HG03521 (cell line): ENCODE data around the gene PQBP1.
"Not testable (repeated sequence)": the region's sequence is repeated elsewhere in the genome, so short reads cannot be mapped to it uniquely, and the experiment has no call there.

Source experiments
- ATAC-seq: cut with Tn5 transposase; IDR thresholded peaks from one replicate; pipeline ENCODE4 v1.9.1; 2021; ENCODE audit warnings: mild to moderate bottlenecking, moderate library complexity; ENCODE audit not compliant: unreplicated experiment

The PQBP1 gene, protein sequence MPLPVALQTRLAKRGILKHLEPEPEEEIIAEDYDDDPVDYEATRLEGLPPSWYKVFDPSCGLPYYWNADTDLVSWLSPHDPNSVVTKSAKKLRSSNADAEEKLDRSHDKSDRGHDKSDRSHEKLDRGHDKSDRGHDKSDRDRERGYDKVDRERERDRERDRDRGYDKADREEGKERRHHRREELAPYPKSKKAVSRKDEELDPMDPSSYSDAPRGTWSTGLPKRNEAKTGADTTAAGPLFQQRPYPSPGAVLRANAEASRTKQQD

DNA sequence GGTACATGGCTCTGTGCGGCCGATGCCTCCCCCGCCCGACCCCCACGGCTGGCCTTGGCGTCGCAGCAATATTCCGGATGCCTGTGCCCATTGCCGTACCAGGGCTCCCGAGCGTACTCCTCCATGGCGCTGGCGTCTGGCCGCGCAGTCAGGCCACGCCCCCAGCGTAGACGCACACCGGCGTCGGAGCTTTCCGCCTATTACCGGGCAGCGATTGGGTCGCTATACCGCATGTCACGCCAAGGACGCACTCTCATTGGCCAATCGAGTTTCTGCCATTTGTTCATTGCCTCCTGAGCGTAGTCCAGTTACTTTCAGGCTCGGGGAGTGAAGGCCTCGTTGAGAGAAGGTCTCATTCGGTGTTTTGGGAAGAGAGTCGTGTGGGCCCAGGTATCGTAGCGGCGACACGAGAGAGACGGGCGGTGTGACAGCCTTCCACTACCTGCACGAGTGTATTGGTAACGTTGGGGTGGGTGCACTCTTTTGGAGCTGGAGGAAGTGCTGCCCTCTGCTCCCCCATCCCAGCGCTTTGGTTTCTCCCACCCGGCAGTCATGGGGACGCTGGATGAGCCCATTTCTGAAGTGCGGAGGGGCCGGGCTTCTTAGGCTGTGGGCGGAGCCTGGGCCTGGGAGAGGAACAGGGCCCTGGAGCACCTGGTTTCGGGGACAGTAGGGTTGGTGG is at the start of gene PQBP1, which contains the start of gene TIMM17B:
Gene PQBP1 (plus strand): TSS at position 306 of the 682 bp plus-strand sequence. CDS start 580 bp downstream, outside the sequence.
Gene TIMM17B (minus strand): TSS at position 144 of the 682 bp plus-strand sequence. CDS start 19 bp downstream, at position 125.
- peak; percentile 93 for ATAC-seq

DNA sequence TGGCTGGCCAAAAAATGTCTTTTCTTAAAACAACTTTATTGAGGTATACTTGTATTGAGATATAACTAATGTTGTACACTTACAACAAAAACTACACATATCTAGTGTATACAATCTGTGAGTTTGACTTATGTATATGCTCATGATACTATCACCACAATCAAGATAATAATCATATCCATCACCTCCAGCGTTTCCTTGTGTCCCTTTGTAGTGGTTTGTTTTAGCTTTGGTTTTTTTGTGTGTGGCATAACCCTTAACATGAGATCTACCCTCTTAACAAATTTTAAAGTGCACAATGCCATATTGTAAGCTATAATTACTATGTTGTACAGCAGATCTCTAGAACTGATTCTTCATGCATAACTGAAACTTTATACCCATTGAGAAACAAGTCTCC is 48.9 kb upstream of the PQBP1 start:
- no peak for ATAC-seq

DNA sequence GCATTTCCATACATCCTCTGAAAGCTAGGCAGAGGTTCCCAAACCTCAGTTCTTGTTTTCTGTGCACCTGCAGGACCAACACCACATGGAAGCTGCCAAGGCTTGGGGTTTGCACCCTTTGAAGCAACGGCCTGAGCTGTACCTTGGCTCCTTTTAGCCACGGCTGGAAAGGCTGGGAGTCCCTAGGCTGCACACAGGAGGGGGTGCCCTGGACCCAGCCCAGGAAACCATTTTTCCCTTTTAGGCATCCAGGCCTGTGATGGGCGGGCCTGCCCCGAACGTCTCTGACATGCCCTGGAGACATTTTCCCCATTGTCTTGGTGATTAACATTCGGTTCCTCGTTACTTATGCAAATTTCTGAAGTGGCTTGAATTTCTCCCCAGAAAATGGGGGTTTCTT is 44.9 kb upstream of the PQBP1 start:
- no peak for ATAC-seq

DNA sequence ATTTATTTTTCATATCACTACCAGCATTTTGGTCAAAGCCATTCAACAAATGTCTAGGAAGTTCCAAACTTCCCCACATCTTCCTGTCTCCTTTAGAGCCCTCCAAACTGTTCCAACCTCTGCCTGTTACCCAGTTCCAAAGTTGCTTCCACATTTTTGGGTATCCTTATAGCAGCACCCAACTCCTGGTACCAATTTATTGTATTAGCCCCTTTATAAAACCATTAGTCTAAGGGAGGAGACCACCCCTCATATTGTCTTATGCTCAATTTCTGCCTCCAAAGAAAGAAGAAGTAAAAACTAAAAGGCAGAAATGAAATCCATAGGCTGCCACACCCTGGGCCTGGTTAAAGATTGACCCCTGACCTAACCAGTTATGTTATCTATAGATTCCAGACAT is 44.2 kb upstream of the PQBP1 start:
- not testable (repeated sequence) for ATAC-seq

DNA sequence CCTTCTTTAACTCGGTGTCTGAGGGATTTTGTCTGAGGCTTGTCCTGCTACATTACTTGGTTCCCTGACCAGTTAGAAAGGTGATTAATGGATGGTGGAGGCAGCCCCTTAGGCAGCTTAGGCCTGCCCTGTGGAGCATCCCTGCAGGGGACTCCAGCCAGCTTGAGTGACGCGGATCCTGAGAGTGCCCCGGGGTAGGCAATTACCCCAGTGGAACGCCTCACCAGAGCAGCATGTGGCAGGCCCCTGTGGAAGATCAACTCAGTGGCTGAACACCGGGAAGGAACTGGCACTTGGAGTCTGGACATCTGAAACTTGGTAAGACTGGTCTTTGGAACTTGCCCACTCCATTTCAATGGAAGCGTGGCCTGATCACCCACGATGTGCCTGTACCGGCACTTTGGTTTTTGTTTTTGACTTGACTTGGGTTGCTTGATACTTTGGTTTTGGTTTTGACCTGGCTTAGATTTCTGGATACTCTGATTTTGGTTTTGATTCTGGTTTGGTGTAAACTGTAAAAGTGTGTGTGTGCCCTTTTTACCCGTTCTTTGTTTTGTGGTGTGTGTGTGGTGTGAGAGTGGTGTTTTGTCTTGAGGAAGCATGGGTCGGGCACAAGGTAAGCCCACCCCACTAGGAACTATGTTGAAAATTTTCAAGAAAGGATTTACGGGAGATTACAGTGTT is 43.5 kb upstream of the PQBP1 start:
- not testable (repeated sequence) for ATAC-seq

DNA sequence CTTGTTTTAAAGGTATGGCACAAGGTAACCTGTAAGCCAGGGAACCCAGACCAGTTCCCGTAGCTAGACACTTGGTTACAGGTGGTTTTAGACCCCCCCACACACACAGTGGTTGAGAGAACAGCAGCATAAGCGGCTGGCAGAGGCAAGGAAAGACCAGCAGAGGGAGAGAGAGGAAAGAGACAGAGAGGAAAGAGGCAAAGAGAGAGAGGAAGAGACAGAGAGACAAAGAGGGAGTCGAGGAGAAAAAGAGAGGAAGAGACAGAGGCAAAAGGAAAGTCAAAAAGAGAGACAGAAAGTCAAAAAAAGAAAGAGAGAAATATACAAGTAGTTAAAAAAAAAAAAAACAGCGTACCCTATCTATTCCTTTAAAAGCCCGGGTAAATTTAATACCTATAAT is 42.8 kb upstream of the PQBP1 start:
- no peak for ATAC-seq

DNA sequence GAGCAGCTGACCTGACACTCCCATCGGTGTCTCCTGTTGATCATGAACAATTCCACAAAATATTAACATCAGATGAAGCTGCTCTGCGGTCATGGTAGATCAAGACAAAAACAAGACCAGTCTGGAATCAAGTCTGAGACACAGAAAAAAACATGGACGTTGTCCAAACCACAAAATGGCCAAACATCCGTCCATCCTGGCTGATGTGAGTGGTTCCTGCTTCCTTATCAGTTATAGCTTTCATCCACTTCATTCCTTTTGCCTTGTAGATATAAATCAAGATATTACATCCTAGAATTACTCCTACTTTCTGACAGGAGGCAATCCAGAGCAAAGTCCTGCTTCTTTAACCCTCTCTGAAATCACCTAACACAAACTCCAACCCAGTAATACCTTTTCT is 33.5 kb upstream of the PQBP1 start:
- no peak for ATAC-seq

DNA sequence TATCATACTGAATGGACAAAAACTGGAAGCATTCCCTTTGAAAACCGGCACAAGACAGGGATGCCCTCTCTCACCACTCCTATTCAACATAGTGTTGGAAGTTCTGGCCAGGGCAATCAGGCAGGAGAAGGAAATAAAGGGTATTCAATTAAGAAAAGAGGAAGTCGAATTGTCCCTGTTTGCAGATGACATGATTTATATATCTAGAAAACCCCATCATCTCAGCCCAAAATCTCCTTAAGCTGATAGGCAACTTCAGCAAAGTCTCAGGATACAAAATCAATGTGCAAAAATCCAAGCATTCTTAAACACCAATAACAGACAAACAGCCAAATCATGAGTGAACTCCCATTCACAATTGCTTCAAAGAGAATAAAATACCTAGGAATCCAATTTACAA is 25.7 kb upstream of the PQBP1 start:
- ATAC-seq: not testable (repeated sequence)

DNA sequence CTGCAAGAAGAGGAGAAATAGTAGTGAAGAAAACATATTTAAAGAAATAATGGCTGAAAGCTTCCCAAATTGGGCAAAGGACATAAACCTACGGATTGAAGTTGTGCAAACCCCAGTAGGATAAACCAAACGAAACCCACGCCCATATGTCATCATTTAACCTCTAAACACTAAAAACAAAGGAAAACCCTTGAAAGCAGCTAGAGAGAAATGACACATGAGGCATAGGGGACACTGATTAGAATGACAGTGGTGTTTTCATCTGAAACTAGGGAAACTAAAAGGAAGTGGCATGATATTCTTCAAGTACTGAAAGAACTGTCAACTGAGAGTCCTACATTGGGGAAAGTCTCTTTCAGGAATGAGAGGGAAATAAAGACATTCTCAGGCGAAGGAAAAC is 20.8 kb upstream of the PQBP1 start:
- not testable (repeated sequence) for ATAC-seq

DNA sequence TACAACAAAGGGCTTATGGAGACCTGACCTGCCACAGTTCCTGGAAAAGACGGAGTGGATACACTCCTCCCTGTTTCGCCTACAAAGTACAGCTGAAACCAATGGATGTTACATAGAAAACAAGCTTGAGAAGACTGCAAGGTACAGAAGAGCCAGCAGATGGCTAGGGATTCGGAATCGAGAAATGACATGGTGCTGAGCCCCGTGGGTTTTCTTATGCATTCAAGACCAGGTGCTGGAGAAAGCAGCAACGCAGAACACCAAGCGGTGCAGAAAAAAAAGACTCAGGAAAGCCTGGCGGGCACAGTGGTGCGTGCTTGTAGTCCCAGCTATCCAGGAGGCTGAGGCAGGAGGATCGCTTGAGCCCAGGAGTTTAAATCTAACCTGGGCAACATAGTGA is 14.0 kb upstream of the PQBP1 start:
- ATAC-seq: no peak

DNA sequence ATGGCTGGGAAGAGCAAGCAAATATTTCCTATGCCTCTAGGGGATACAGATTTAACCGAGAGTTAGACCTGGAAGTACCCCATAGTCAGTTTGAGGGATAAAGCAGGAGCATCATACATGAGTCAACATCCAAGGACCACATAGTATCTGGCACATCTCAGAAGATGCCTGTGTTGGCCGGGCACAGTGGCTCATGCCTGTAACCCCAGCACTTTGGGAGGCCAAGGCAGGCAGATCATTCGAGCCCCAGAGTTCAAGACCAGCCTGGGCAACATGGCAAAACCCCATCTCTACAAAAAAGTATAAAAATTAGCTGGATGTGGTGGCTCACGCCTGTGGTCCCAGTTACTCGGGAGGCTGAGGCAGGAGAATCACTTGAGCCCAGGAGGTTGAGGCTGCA is 11.1 kb upstream of the PQBP1 start:
- ATAC-seq: not testable (repeated sequence)

DNA sequence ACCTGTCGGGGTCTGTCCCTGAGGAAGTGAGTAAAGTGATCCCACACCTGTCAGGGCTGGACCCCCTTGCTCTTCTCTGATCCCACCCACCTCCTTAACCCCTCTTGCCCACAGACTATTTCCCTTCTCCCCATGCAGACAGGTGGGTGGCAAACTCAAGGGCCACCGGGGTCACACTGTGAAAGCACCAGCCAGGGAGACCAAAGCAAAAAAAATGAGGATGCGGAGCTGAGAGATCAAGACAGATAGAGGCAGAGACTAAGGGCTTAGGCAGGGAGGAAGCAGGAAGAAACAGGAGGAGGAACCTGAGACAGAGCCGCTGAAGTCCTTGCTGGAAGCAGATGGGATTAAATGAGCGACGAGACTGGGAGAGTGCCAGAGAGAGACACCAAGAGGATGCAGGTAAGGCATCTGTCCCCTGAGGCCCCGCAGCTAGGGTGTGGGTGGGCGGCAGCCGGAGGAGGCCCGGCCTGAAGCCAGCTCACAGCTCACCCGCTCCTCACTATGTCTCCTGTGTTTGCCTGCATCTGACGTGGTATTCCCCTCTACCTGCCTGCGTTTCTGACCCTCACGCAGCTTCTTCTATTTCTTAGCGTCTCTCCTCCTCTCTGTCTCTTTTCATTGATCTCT is 7.3 kb upstream of the PQBP1 start:
- ATAC-seq: no peak

DNA sequence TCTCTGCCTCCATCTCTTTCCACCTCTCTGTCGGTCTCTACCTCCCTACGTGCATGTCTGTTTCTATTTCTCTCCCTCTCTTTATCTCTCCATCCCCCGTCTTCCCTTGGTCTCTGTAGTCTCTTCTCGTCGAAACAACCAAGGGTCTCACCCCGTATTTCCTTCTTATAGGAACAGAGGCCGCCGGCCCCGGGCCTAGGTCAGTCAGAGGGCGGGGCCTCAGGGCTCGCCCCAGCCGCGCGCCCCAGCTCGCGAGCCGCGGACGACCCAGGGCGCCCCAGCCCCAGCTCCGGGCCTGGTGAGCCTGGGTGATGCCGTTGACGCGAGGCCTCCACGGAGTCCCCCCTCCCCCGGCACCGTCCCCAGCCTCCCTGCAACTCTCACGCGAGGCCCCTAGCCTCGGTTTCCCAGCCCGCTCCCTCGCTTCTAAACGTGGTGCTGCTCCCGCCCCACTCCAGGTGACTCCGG is 6.8 kb upstream of the PQBP1 start:
- peak; percentile 35 for ATAC-seq

DNA sequence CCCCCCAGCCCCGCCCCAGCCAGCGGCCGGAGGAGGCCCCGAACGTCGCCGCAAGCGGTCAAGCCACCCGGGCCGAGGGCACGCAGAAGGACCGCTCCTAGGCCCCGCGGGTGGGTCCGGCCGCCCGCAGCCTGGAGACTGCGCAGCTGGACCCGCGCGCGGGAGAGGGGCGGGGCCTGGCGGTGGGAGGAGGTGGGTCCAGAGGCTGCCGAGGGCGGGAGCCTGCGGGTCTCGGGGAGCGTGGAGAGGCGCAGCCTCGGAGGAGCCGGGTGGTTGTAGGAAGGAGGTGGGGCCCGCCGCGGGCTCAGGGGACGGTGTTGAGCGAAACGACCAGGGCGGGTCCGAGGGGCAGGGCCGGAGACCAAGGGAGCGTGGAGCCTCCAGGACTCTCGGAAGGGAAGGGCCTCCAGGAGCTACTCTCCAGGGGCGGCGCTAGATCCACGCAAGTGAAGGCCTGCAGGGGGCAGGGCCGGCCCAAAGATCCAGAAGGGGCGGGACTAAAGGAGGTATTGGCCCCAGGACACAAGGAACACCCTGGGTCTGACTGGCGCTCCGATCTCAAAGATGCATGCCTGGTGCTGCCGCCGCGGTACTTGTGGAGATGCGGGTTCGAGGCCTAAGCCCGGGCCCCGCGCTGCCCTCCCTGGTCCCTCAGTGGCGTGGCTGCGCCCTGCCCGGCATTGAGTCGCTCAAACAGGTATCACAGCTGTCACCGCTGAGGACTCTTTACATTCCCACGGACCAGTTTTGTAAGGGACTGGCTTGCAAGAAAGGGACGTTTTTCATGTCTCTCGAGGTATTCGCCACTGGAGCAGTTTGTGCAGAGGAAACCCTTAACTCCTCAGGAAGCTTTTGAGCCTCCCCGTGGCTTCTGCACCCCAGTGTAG is 6.1 kb upstream of the PQBP1 start:
- peak; percentile 79 for ATAC-seq

DNA sequence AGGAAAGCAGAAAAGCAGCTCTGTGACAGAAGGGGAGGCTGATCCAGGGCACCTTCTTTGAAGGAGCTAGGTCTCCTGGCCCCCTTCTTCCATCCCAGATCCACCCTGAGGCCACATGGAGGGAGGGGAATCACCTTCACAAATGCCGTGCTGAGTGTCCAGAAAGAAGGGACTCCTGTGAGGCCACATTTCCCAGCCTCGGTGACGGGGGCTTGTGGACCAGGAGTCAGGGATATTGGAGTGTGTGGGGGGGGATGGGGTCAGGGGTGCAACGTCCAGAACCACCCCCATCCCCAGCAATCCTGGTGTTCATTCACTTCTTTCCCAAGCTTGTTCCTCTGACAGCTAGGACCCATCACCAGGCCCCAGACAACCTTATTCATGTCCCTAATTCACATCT is 4.8 kb upstream of the PQBP1 start:
- ATAC-seq: no peak

DNA sequence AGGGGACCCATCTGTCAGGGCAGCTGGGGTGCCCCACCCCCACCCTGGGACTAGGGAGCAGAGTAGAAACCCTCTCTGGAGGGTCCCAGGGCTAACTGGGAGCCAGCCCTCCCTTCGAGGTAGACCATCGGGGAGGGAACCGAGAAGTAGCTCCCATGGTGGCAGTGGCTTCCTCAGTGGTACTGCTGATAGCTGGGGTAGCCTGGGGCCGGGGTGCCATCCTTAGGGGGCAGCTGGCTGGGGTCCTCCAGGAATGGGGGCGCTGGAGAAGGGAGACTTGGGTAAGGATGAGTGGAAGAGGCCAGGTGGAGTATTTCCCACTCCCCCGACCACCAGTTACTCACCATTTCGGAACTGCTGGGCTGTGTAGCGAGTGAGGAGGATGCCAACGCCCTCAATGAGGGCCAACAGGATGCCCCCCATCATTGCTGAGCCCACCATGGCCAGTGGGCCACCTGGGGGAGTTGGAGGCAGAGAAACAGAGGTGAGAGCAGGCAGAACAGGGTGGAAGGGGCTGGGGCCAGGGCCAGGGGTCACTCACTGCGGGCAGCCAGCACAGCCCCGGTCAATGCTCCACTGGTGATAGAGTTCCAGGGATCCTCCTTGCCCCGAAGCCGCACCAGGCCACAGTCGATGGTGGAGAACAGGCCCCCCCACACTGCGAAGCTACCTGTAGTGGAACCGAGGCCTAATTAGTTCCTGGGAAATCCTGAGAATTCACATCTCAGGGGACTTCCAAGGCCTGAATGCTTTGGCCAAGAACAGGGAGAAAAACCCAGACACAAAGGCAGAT is 4.0 kb upstream of the PQBP1 start:
- no peak for ATAC-seq

DNA sequence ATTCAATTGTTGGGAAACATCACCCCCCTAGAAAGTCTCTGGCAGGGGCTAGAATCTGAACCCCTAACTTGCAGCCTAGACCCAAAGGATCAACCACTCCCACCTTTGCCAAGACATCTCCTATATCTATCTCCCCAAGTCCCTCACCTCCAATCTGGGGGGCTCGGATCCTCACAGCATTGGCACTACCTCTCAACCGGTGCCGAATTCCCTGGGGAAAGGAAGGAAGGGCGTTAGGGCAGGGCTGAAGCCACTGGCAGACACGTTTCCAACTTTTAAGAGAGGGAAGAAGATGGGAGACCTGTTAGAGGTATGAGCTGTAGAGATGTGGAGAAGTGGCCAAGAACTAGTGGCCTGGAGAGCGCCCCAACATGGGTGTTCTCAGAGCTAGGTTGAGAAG is 2.8 kb upstream of the PQBP1 start:
- ATAC-seq: no peak

DNA sequence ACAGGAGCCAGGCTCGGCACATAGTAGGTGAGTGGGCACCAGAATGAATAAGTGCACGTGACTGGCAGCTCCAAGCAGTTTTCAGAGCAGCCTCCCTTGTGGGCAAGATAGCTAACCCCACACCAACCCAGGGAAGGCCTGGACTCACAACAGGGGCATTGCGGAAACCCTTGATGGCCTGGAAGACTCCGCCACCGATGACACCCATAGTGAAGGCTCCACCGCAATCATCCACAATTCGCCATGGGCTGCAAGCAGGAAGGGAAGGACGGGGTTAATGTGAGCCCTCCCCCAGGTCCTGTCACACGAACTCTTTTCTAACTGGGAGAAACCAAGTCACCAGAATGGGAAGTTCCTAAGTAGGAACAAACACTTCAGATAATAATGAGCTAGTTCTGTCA is 1.1 kb upstream of the PQBP1 start:
- no peak for ATAC-seq

DNA sequence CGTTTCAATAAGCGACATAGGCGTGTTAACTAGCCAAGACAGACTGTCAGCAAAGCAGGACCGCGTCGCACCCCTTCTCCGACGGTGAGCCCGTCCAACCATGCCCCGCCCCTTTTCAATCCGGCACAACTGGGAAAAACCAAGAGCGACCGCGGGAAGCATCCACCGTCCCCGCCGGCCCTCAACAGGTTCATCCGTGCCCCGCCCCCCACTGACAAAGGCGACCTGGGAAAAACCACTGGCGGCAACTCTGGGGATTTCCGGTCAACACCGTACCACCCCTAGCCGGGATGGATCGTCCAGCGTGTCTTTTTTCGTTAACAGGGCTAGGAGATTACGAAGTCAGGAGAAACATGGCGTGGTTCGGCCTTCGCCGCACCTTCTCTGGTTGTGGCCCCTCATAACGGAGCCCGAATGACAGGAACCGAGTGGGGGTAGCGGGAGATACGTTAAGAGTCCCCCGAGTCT is 539 bp upstream of the PQBP1 start:
- ATAC-seq: peak; percentile 8

DNA sequence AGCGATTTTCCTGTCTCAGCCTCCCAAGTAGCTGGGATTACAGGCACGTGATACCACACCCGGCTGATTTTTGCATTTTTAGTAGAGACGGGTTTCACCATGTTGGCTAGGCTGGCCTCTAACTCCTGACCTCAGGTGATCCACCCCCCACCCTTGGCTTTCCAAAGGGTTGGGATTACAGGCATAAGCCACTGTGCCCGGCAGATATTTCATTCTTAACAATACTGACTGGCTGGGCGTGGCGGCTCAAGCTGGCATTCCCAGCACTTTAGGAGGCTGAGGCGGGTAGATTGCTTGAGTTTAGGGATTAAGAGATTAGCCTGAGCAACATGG is 1.3 kb downstream of the PQBP1 start:
- no peak for ATAC-seq
